Stomach (tissue), 4 donors: Measurements from ENCODE around the gene CARMIL1.

Experiments
- POLR2A ChIP-seq, 4 donors: fragments of 450-650 bp; IDR thresholded peaks; one replicate each; pipeline ENCODE4 v1.6.1; 2016; ENCODE audit warnings: antibody characterized with exemption in 4 of 4, control low read depth in 2 of 4, mild to moderate bottlenecking in 1 of 4, moderate library complexity in 1 of 4
- POLR2AphosphoS5 ChIP-seq, 3 donors: sonication (generic); formaldehyde crosslinking; IDR thresholded peaks; one replicate each; pipeline ENCODE4 v1.6.1; 2016; ENCODE audit warnings: antibody characterized with exemption in 3 of 3
- TF ChIP-seq, protein P1 (sequence below), 7 experiments: fragments of 450-650 bp in 4 of 7; fragments of 200-600 bp in 3 of 7; sonication (generic) in 3 of 7; IDR thresholded peaks; one replicate each; pipeline ENCODE4 v1.5.1; 2016 to 2019; ENCODE audit warnings: antibody characterized with exemption in 7 of 7, control low read depth in 2 of 7, mild to moderate bottlenecking in 1 of 7

- TF ChIP-seq, protein P1, sequence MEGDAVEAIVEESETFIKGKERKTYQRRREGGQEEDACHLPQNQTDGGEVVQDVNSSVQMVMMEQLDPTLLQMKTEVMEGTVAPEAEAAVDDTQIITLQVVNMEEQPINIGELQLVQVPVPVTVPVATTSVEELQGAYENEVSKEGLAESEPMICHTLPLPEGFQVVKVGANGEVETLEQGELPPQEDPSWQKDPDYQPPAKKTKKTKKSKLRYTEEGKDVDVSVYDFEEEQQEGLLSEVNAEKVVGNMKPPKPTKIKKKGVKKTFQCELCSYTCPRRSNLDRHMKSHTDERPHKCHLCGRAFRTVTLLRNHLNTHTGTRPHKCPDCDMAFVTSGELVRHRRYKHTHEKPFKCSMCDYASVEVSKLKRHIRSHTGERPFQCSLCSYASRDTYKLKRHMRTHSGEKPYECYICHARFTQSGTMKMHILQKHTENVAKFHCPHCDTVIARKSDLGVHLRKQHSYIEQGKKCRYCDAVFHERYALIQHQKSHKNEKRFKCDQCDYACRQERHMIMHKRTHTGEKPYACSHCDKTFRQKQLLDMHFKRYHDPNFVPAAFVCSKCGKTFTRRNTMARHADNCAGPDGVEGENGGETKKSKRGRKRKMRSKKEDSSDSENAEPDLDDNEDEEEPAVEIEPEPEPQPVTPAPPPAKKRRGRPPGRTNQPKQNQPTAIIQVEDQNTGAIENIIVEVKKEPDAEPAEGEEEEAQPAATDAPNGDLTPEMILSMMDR (IDR thresholded peaks at IDR 0.05) = no peak
- TF ChIP-seq POLR2A (IDR thresholded peaks at IDR 0.05) (no peak), POLR2AphosphoS5 (IDR thresholded peaks at IDR 0.05) (no peak)
These were observed 118.2 kb downstream of the CARMIL1 start for GRCh38 chr6:25397406-25397805.
